Naive thymus-derived CD4-positive, alpha-beta T cell (primary cell): ENCODE data around the gene PTGDR2. TPM values are rescaled to one million over a fixed set of nuclear protein-coding genes. Genes with fewer than 3 reads are reported as not detected.
A peak's percentile ranks its signal among the peaks of the same experiment; 100 is the strongest.

Experiments
- ATAC-seq: fragments of 150-1000 bp; cut with Tn5 transposase; 2 replicates; pipeline ENCODE4 v1.10.0; 2021; ENCODE audit warnings: mild to moderate bottlenecking, moderate library complexity
- CTCF ChIA-PET: fragments of 350-600 bp; sonication (Branson Sonifier 250); formaldehyde crosslinking; loops from one replicate; lab custom pipeline; 2021; ENCODE audit warnings: antibody characterized with exemption; lab: Charles Lee
- POLR2A ChIA-PET: fragments of 350-600 bp; sonication (Branson Sonifier 250); formaldehyde crosslinking; loops from one replicate; lab custom pipeline; 2021; ENCODE audit warnings: antibody characterized with exemption, inconsistent platforms; lab: Charles Lee
- DNase-seq, 9 donors: peaks; one replicate each; pipeline versions ENCODE4 v3.0.0 to v3.0.0-alpha.2; 2020 to 2022; ENCODE audit warnings: mixed read lengths in 1 of 9
- H3K27ac ChIP-seq: one replicate; pipeline ENCODE4 v1.7.0; 2013; ENCODE audit warnings: mild to moderate bottlenecking, low read depth, low read length, moderate library complexity
- H3K27me3 ChIP-seq, 2 donors: one replicate each; pipeline ENCODE4 v1.7.0; 2013; ENCODE audit warnings: low read length in 2 of 2, mild to moderate bottlenecking in 2 of 2, moderate library complexity in 2 of 2; ENCODE audit not compliant: control insufficient read depth in 2 of 2, insufficient read depth in 2 of 2
- H3K36me3 ChIP-seq, 3 experiments: 1 replicate in 2 of 3; 2 replicates in 1 of 3; pipeline ENCODE4 v1.7.0; 2013; ENCODE audit warnings: low read length in 3 of 3, mild to moderate bottlenecking in 3 of 3, moderate library complexity in 1 of 3; ENCODE audit not compliant: insufficient read depth in 3 of 3, control insufficient read depth in 2 of 3
- H3K4me1 ChIP-seq, 2 donors: one replicate each; pipeline ENCODE4 v1.7.0; 2013; ENCODE audit warnings: low read length in 2 of 2, mild to moderate bottlenecking in 2 of 2, moderate library complexity in 1 of 2; ENCODE audit not compliant: control insufficient read depth in 2 of 2, insufficient read depth in 2 of 2
- H3K4me3 ChIP-seq: 2 replicates; pipeline ENCODE4 v1.7.0; 2013; ENCODE audit warnings: mild to moderate bottlenecking, low read length
- H3K9me3 ChIP-seq, 3 experiments: 1 replicate in 2 of 3; 2 replicates in 1 of 3; pipeline ENCODE4 v1.7.0; 2013; ENCODE audit warnings: low read length in 3 of 3; ENCODE audit not compliant: control insufficient read depth in 2 of 3
- H3K27ac Mint-ChIP-seq, 9 donors: one replicate each; pipeline ENCODE4 v1.8.0; 2020 to 2022; ENCODE audit warnings: mixed read lengths in 9 of 9, mild to moderate bottlenecking in 8 of 9, moderate library complexity in 5 of 9, inconsistent platforms in 2 of 9
- H3K27me3 Mint-ChIP-seq, 5 donors: one replicate each; pipeline ENCODE4 v1.8.0; 2021 to 2022; ENCODE audit warnings: mixed read lengths in 5 of 5, mild to moderate bottlenecking in 1 of 5
- H3K36me3 Mint-ChIP-seq, 5 donors: one replicate each; pipeline ENCODE4 v1.8.0; 2020 to 2022; ENCODE audit warnings: mixed read lengths in 5 of 5, mild to moderate bottlenecking in 3 of 5, inconsistent platforms in 1 of 5
- H3K4me1 Mint-ChIP-seq, 7 donors: one replicate each; pipeline ENCODE4 v1.8.0; 2020 to 2022; ENCODE audit warnings: mixed read lengths in 7 of 7, mild to moderate bottlenecking in 3 of 7, inconsistent platforms in 1 of 7
- H3K4me3 Mint-ChIP-seq, 10 donors: one replicate each; pipeline ENCODE4 v1.8.0; 2020 to 2022; ENCODE audit warnings: mild to moderate bottlenecking in 10 of 10, mixed read lengths in 10 of 10, moderate library complexity in 6 of 10, inconsistent platforms in 2 of 10
- H3K9me3 Mint-ChIP-seq, 11 donors: one replicate each; pipeline ENCODE4 v1.8.0; 2020 to 2022; ENCODE audit warnings: mixed read lengths in 11 of 11, mild to moderate bottlenecking in 4 of 11, inconsistent platforms in 1 of 11, moderate library complexity in 1 of 11
- intact Hi-C, 2 donors: fragments of 100-400 bp; cut with micrococcal nuclease; formaldehyde crosslinking; loops; one replicate each; pipeline ENCODE4 v1.15.1; 2023
- polyA plus RNA-seq, 2 donors: library from polyadenylated mRNA; unstranded; fragments of 300-500 nt; fragmentation: Illumina TruSeq; gene quantifications; one replicate each; pipeline ENCODE4 v1.2.3, GENCODE V29; 2021
- total RNA-seq, 6 experiments: library from RNA in 5 of 6; stranded (reverse) in 5 of 6; gene quantifications; 1 replicate in 5 of 6; 2 replicates in 1 of 6; pipeline ENCODE4 v1.2.3 and lab custom pipeline; 2021 to 2026

PTGDR2 gene
- total and polyA plus RNA-seq, 7 experiments from 2014 or later: 0.08 to 4.5 (median 0.65) TPM; not detected in 2

DNA sequence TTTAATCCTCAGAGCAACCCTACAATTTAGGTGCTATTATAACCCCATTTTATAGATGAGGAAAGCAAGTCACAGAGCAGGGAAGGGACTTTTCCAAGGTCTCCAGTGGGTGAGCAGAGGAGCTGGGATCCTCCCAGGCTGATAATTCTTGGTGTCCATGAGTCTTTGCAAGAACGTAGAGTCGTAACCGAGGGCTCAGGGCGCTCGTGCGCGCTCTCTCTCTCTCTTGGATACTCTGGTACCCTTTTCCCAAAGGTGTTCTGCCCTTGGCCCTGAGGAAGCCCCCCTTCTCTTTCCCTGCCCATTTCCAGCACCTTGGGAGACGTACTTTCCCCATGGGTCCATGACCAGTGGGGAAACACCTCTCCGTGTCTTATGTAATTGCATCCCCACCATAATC, 6.4 kb upstream of the PTGDR2 start:
- peaks cover 0 to 2% (median 0%) of the 10 kb centered on the region in 11 donors for H3K9me3 Mint-ChIP-seq
- intact Hi-C loops: no loop called here
- no peak overlapping the region for H3K4me3 Mint-ChIP-seq
- H3K36me3 Mint-ChIP-seq: no peaks in the 10 kb centered on the region
- no peak overlapping the region for H3K27ac Mint-ChIP-seq
- no peak for ATAC-seq
- H3K4me1 Mint-ChIP-seq: peaks cover 12 to 18% (median 15%) of the 10 kb centered on the region in 7 donors
- no peak overlapping the region for H3K4me3 ChIP-seq
- peaks cover 7 to 10% of the 10 kb centered on the region in 2 donors for H3K4me1 ChIP-seq
- no peak overlapping the region for H3K27ac ChIP-seq
- no peaks in the 10 kb centered on the region for H3K27me3 ChIP-seq
- H3K9me3 ChIP-seq: no peaks in the 10 kb centered on the region
- no peak for DNase-seq
- no peaks in the 10 kb centered on the region for H3K36me3 ChIP-seq
- peaks cover 0 to 3% (median 0%) of the 10 kb centered on the region in 5 donors for H3K27me3 Mint-ChIP-seq
- ChIA-PET POLR2A (no interaction called here), CTCF (no interaction called here)

DNA sequence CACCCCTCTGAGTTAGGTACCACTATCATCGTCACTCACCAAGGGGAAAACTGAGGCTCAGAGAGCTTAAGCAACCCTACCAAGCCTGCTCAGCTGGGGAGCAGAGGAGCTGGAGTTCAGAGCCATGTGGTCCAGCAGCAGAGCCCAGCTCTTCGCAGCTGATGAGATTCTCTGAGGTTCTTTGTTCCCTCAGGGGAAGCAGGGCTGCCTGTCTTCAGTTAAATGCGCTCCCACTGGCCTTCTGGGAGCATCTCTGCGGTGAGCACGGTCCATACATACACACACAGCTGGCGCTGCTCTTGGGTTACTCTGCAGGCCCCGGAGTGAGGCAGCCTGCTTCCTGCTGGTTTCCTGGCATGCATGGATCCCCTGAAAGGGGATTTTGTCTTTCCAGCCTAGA, 5.2 kb upstream of the PTGDR2 start:
- no peaks in the 10 kb centered on the region for H3K36me3 ChIP-seq
- Mint-ChIP-seq H3K27me3 (peaks cover 0 to 5% (median 0%) of the 10 kb centered on the region in 5 donors), H3K27ac (no peak overlapping the region), H3K9me3 (peaks cover 0 to 2% (median 0%) of the 10 kb centered on the region in 11 donors), H3K4me3 (no peak overlapping the region), H3K36me3 (no peaks in the 10 kb centered on the region), H3K4me1 (peaks cover 12 to 18% (median 15%) of the 10 kb centered on the region in 7 donors)
- POLR2A ChIA-PET: no interaction called here
- intact Hi-C loops: no loop called here
- peaks cover 7% of the 10 kb centered on the region in 2 donors for H3K4me1 ChIP-seq
- DNase-seq (no peak), ATAC-seq (no peak)
- H3K27ac ChIP-seq: no peak overlapping the region
- no peak overlapping the region for H3K4me3 ChIP-seq
- no peaks in the 10 kb centered on the region for H3K27me3 ChIP-seq
- no peaks in the 10 kb centered on the region for H3K9me3 ChIP-seq
- CTCF ChIA-PET: no interaction called here

DNA sequence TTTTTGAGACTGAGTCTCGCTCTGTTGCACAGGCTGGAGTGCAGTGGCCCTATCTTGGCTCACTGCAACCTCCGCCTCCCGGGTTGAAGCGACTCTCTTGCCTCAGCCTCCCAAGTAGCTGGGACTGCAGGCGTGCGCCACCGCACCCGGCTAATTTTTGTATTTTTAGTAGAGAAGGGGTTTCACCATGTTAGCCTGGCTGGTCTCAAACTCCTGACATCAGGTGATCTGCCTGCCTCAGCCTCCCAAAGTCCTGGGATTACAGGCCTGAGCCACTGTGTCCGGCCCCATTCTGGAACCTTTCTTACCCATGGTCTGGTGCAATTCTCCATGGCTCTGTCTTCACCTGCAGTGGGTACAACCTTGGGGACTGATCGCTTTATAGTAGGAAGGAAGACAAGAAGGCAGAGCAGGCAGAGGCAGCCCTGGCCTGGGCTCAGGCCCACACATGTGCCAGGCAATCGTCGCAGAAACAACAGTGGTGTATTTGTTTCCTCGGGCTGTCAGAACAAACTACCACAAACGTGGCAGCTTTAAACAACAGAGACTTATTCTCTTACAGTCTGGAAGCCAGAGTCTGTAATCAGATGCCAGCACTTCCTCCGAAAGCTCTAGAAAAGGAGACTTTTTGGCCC, 4.0 kb upstream of the PTGDR2 start:
- Histone ChIP-seq H3K36me3 (no peaks in the 10 kb centered on the region), H3K27me3 (no peaks in the 10 kb centered on the region), H3K27ac (no peak overlapping the region), H3K4me1 (peaks cover 7% of the 10 kb centered on the region in 2 donors), H3K4me3 (no peak overlapping the region), H3K9me3 (no peaks in the 10 kb centered on the region)
- POLR2A ChIA-PET: no interaction called here
- peaks cover 13 to 22% (median 19%) of the 10 kb centered on the region in 7 donors for H3K4me1 Mint-ChIP-seq
- DNase-seq: no peak
- no peak for ATAC-seq
- peak overlapping the region in 5 of 9 donors; percentile 10 to 59 (median 18) for H3K27ac Mint-ChIP-seq
- intact Hi-C loops: no loop called here
- peaks cover 0 to 2% (median 0%) of the 10 kb centered on the region in 11 donors for H3K9me3 Mint-ChIP-seq
- H3K36me3 Mint-ChIP-seq: no peaks in the 10 kb centered on the region
- no peak overlapping the region for H3K4me3 Mint-ChIP-seq
- CTCF ChIA-PET: no interaction called here
- H3K27me3 Mint-ChIP-seq: peaks cover 0 to 2% (median 0%) of the 10 kb centered on the region in 5 donors

DNA sequence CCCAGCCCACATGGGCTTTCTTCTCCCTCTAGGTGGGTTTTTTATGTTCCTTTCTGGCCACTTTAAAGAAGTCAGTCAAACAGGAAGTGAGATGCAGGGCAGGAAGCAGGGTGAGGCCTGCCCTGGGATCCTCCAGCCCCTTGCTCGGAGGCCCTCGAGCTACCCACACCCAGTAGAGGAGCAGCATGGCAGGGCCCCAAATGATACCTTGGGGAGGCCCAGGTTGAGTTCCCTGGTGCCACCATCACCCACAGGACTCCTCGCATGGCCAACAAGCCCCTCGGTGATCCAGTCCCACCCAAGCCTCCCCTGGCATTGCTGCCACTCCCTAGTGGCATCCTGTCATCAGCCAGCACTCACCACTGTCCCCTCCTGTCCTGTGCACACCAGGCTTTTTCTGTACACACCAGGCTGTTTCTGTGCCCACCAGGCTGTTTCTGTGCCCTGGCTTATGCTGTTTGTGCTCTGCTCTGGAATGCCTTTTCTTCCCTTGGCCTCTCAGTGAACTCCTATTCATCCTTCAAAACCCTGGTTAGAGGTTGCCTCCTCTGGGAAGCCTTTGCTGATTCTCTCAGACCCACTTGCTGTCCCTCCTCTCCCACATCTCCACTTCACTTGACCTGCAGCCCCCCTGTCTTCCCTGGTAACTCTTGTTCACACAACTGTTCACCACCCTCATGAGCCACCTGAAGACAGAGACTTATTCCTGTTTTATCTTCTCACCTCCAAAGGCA, 3.1 kb upstream of the PTGDR2 start:
- Mint-ChIP-seq H3K4me1 (peaks cover 13 to 22% (median 19%) of the 10 kb centered on the region in 7 donors), H3K36me3 (peaks cover 0 to 1% (median 0%) of the 10 kb centered on the region in 5 donors), H3K9me3 (peaks cover 0 to 2% (median 0%) of the 10 kb centered on the region in 11 donors), H3K27me3 (peaks cover 0 to 2% (median 0%) of the 10 kb centered on the region in 5 donors), H3K27ac (peak overlapping the region in 6 of 9 donors; percentile 12 to 77 (median 40)), H3K4me3 (peak overlapping the region in 3 of 10 donors; percentile 3 to 11 (median 4))
- peak overlapping the region; percentile 14 for H3K27ac ChIP-seq
- ChIA-PET CTCF (no interaction called here), POLR2A (no interaction called here)
- ATAC-seq (peak; percentile 45), DNase-seq (no peak)
- intact Hi-C loops: no loop called here
- H3K4me3 ChIP-seq: no peak overlapping the region
- H3K36me3 ChIP-seq: no peaks in the 10 kb centered on the region
- H3K9me3 ChIP-seq: no peaks in the 10 kb centered on the region
- no peaks in the 10 kb centered on the region for H3K27me3 ChIP-seq
- H3K4me1 ChIP-seq: peaks cover 7% of the 10 kb centered on the region in 2 donors

DNA sequence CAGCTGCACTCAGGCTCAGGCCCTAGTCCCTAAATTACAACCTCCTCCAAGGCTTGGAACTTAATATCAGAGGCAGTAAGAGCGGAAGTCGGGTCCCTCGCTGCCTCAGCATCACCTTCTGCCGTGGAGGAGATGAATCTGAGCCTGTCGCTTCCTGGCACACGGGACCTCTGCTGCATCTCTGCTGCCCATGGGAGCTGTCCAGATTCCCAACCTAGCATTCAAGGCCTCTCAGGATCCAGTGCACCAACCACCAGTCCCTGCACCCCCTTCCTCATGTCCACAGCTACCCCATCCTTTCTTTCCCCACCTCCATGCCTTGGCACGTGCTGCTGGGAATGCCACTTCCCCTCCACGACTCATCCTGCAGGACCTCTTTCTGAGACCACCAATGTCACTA, 2.5 kb upstream of the PTGDR2 start:
- Histone ChIP-seq H3K4me3 (no peak overlapping the region), H3K36me3 (peaks cover 0 to 2% (median 0%) of the 10 kb centered on the region in 3 experiments), H3K27ac (peak overlapping the region; percentile 14), H3K27me3 (no peaks in the 10 kb centered on the region), H3K4me1 (peaks cover 7% of the 10 kb centered on the region in 2 donors), H3K9me3 (no peaks in the 10 kb centered on the region)
- POLR2A ChIA-PET: no interaction called here
- peaks cover 13 to 22% (median 19%) of the 10 kb centered on the region in 7 donors for H3K4me1 Mint-ChIP-seq
- peaks cover 0 to 4% (median 0%) of the 10 kb centered on the region in 5 donors for H3K36me3 Mint-ChIP-seq
- peak overlapping the region in 4 of 9 donors; percentile 15 to 57 (median 30) for H3K27ac Mint-ChIP-seq
- peaks cover 0 to 2% (median 0%) of the 10 kb centered on the region in 5 donors for H3K27me3 Mint-ChIP-seq
- peak overlapping the region in 2 of 10 donors; percentile 4 to 27 for H3K4me3 Mint-ChIP-seq
- intact Hi-C loops: no loop called here
- DNase-seq (no peak), ATAC-seq (no peak)
- H3K9me3 Mint-ChIP-seq: peaks cover 0 to 2% (median 0%) of the 10 kb centered on the region in 11 donors
- CTCF ChIA-PET: no interaction called here

DNA sequence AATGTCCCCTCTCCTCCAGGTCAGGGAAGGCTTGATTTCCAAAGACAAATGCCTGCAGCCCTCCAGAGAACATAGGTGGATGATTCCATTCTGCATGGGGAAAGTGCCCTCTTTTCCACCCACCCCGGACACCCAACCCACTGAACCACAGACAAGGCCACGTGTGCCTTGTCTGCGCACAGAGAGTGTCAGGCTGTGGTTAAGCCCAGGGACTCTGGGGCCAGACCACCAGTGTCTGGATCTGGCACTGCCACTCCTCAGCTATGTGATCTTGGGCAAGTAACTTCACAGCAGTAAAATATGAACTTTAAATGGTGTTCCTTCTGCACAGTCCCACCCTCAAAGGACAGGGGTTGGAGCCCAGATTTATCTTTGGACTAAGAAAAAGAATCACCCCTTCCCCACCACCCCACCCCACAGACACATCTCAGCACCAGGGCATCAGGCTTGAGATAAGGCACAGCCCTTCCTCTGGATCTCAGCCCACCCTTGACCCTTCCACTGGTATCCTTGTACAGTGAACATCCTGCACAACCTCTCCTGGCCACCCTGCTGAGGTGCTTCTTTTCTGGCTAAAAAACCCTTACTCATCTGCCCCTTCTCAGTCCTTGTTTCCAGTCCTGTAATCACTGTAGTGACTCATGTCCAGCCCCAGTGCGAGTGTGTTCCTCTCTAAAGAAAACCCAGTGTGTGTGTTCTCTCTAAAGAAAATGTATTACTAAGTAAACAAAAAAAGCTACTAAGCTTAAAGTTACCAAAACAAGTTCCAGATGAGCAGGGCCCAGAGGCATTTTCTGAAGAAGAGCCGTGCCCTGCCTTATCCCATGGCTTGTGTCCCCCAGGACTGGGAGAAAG, 1.9 kb upstream of the PTGDR2 start:
- no peak overlapping the region for H3K27ac ChIP-seq
- H3K4me3 ChIP-seq: no peak overlapping the region
- H3K4me1 ChIP-seq: peaks cover 7% of the 10 kb centered on the region in 2 donors
- peak overlapping the region in 5 of 9 donors; percentile 15 to 82 (median 57) for H3K27ac Mint-ChIP-seq
- DNase-seq (no peak), ATAC-seq (peak; percentile 35)
- no peak overlapping the region for H3K4me3 Mint-ChIP-seq
- H3K36me3 ChIP-seq: peaks cover 0 to 5% (median 0%) of the 10 kb centered on the region in 3 experiments
- H3K36me3 Mint-ChIP-seq: peaks cover 0 to 4% (median 0%) of the 10 kb centered on the region in 5 donors
- peaks cover 0 to 2% (median 0%) of the 10 kb centered on the region in 5 donors for H3K27me3 Mint-ChIP-seq
- CTCF ChIA-PET: no interaction called here
- no peaks in the 10 kb centered on the region for H3K9me3 ChIP-seq
- H3K27me3 ChIP-seq: no peaks in the 10 kb centered on the region
- intact Hi-C loops: no loop called here
- H3K4me1 Mint-ChIP-seq: peaks cover 13 to 22% (median 19%) of the 10 kb centered on the region in 7 donors
- H3K9me3 Mint-ChIP-seq: peaks cover 0 to 2% (median 0%) of the 10 kb centered on the region in 11 donors
- POLR2A ChIA-PET: no interaction called here
